Stimulated activated CD8-positive, alpha-beta memory T cell treated with anti-CD3 and anti-CD28 coated beads, Interleukin-4, amount 100 ng/mL, for 1 hour (primary cell): ENCODE measurements around the gene ATP1B4.
"Not testable (repeated sequence)": the region's sequence is repeated elsewhere in the genome, so short reads cannot be mapped to it uniquely, and the experiment has no call there.

Experiments used
- DNase-seq, 2 donors: peaks; one replicate each; pipeline ENCODE4 v3.0.0-alpha.2; 2020; ENCODE audit warnings: low read depth in 2 of 2, low spot score in 1 of 2

ATP1B4 gene

DNA sequence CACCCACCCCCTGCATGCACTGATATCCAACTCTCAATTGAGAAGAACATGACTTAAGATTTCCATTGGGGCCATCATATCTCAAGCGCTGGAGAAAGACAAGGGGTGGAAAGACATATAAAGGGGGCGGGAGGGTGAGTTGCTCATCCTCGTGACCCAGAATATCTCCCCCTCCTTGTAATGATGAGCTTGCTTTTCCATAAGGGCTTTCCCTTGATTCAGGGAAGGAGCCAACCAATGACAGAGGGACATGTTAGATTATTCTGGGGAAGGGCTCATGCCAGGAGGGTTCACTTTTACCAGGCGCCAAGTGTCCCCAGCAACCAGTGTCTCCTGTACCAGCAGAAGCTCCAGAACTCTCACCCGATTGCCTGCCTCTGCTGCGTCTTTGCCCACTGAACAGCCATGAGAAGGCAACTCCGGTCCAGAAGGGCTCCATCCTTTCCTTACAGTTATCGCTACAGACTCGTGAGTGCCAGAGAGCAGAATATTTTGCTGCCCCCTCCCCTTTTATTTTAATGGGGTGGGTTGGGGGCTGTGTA is at the start of gene ATP1B4:
Gene ATP1B4, plus strand, starts transcription at position 326 of the 542 bp plus-strand sequence. Its CDS starts 80 bp downstream, at position 406.
- no peak for DNase-seq

DNA sequence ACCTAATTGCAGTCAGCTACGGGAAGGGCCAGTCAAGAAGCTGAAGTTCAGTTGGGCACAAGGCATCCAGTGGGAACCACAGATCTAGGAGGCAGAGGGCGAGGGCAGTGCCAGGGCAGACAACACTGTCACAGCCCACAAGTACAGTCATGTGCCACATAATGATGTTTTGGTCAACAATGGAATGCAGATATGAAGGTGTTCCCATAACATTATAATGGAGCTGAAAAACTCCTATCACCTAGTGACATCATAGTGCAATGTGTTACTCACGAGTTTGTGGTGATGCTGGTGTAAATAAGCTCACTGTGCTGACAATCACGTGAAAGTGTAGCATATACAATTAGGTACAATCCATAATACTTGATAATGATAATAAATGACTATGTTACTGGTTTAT is 46.1 kb upstream of the ATP1B4 start:
- no peak for DNase-seq

DNA sequence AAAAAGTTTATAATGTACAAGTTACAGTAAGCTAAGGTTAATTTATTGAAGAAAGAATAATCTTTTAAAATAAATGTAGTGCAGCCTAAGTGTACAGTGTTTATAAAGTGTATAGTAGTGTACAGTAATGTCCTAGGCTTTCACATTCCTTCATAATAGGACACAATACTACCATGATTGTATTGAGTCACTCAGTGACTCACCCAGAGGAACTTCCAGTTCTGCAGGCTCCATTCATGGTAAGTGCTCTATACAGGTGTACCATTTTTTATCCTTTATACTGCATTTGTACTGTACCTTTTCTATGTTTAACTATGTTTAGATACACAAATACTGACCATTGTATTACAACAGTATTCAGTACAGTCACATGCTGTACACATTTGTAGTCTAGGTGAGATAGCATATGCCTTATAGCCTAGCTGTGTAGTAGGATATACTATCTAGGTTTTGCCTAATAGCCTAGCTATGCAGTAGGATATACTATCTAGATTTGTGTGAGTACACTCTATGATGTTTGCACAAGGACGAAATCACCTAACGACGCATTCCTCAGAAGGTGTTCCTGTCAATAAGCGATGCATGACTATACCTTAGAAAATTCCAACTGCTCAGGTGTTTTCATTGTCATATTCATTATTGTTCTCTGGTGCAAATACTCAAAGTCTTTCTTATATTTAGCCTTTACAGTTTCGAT is 45.2 kb upstream of the ATP1B4 start:
- DNase-seq, result no peak

DNA sequence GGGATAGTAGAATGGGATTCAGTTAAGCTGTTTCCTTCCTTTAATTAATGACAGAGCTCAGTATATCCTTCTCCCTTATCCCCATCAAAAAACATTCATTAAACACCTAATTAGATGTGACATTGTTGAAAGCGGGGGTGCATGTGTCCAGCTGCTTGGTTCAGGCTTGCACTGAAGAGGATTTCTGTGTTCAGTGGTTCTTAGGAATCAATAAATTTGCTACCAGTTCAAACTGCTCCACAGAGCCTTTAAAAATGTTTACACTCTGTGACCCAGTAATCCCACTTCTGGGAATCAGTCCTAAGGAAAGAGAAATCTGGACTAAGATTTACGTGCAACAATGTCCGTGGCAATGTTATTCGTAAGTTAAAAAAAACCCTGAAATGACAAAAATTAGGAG is 43.5 kb upstream of the ATP1B4 start:
- DNase-seq, result no peak

DNA sequence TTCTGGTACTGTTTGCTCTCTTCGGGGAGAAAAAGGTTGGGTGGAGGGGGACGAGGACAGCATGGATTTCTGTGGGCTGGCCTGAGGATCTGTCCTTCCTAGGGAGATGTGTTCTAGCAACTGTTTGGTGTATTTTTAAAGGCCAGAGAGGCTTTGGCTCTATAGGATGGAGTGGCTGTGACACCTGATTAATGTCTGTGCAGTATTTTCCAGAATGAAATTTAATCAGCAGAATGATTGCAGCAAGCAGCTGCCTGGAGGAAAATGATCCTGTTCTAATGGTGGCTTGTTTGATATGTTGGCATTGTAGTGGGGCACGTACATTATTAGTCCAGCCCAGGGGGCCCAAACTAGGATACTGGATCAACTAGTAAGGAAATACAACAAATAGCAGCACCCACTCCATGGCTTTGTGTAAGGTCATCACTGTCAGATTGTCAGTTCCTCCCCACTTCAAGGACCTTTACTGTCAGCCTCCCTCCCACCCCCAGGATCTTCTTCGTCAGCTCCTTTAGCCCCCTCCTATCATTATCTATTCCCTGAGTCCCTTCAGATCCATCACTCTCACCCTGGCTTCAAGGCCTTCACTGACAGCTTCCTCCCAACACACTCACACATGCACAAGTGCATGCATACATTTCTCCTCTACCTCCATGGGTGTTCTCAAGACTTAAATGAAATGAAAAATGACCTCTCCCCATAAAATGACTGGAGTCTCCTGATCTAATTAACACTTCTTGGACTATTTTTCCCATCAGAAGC is 40.2 kb upstream of the ATP1B4 start:
- no peak for DNase-seq

DNA sequence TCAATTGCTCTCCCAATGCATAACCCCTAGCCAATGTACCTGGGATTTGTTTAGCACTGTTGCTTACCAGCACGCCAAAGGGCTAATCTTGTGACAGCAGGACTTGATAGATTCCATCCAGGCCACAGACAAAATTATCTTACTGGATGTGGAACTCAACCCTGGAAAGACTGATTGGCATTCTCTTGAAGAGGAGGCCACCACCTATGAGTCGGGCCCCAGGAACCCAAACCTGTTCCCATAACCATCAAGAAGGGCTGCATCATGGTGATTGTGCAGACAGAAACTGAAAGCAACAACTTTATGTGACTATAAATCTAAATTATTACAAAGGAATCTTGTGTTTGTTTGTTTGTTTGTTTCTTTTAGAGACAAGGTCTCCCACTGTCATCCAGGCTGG is 30.8 kb upstream of the ATP1B4 start:
- no peak for DNase-seq

DNA sequence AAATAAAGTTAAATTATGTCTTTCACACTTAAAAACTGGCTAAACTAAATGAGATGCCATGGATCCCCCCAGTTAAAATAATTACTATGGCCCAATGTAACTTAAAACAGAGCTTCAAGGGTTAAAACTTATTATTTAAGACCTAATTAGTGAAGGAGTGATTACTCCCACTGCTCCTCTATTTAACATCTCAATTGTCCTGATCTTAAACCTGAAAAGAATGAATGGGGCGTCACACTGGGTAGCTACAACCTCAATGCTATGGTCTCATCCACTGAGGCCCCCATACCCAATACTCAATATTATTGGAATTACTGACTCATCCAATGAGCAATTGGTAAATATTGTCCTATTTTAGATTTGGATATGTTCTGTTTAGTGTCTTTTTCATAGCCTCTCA is 29.5 kb upstream of the ATP1B4 start:
- no peak for DNase-seq

DNA sequence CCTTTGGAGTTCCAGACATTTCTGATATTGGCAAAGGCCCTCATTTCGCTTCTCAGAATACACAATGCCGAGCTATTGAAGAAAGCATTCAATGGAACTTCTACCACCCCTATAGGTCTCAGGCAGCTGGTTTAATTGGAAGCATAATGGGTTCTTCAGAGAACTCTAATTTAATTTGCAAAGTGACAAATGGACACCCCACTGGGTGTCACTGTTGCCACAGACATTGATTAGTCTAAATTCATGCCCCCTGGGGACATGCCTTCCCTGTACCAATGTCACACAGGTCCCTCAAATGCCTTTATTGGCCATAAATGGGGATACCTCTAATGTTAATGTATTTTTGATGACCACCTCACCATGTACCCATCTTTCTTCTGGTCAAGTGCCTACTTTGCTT is 27.7 kb upstream of the ATP1B4 start:
- DNase-seq, result no peak

DNA sequence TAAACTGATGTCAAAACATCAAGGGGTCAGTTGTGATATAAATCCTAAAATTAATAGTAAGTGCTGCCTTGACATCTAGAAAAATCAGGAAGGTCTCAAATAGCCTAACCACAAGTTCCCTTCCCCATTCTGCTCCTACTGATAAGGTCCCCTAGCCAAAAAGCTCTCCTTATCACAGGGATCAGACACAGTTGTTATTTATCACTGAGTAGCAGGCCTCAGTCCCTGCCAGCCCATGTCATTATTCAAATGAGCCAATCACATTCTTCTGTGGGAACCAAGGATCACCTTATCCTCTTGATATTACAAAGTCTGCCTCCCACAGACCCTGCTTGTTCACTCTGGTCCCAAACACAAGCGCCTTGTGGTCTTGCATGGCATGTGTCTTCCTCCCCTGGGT is 27.3 kb upstream of the ATP1B4 start:
- no peak for DNase-seq

DNA sequence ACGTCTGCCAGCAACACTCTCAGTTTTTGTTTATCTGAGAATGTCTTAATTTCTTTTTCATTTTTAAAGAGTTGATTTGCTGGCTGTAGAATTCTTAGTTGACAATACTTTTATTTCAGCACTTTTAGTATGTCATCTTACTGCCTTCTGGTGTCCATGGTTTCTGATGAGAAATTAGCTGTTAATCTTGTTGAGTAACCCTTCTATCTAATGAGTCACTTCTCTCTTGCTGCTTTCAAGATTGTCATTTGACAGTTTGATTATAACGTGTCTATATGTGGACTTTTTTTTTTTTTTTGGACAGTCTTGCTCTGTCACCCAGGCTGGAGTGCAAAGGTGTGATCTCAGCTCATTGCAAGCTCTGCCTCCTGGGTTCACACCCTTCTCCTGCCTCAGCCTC is 26.6 kb upstream of the ATP1B4 start:
- no peak for DNase-seq

DNA sequence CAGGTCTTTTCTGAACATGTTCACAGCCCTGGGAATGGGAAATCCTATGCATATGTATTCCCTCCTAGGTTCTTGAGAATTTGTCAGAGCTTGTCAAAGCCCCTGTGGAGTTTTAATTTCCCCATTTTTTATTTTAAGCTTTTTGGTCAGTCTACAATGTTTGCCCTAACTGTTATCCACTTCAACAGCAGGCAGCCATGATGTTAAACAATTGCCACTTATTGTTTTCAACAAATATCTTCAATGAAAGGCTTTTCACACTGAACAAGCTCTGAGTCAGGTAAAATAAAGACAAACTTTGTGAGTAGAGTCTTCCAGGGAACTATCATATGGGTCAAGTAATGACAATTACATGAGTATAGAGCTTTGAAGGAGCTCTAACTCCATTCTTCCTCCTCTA is 25.0 kb upstream of the ATP1B4 start:
- DNase-seq, result no peak

DNA sequence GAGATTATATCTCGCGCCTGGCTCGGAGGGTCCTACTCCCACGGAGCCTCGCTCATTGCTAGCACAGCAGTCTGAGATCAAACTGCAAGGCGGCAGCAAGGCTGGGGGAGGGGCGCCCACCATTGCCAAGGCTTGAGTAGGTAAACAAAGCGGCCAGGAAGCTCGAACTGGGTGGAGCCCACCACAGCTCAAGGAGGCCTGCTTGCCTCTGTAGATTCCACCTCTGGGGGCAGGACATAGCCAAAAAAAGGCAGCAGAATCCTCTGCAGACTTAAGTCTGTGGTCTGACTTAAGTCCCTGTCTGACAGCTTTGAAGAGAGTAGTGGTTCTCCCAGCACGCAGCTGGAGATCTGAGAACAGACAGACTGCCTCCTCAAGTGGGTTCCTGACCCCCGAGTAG is 17.3 kb upstream of the ATP1B4 start:
- DNase-seq, result not testable (repeated sequence)

DNA sequence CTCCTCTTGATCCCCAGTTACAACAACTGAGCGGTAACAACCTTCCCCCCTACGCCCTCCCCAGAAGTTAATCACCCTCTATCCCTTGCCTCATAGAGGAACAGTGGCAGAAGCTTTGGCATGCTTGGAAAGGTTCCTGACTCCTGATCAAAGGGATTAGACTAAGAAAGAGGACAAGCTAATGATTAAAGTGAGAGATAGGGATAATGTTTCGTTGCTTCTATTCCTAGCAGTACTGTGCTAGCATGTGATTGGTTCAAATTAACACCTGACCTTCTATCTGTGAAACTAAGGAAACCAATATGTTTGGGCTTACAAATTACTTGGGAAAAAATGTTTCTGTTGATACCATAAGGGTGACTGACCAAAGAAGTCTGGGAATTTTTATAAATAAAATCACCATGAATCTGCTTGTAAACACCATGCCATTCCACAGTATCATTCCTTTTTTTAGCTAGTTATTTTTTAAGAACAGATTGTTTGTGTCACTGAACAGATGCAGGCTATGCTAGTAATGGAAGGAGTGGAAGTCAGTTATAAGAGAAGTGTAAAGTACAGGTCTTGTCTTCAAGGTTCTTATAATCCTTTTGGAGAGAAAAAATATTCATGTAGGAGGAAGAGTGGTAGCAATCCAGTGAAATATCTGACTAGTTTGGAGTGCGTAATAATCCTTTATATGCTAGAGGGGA is 11.3 kb upstream of the ATP1B4 start:
- DNase-seq, result no peak

DNA sequence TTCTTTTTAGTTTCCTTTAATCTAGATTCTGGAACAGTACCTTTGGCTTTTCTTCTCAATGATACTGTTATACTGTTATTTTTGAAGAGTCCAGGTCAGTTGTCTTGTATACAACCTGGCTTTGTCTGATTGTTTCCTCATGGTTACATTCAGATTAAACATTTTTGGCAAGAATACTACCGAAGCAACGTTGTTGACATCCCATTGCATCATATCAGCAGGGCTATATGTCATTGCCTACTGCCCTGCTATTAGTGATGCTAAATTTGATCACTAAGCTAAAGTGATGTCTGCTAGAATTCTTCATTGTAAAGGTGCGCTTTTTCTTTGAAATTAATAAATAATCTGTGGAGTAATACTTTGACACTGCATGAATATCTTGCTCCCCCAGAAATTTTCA is 5.8 kb upstream of the ATP1B4 start:
- no peak for DNase-seq

DNA sequence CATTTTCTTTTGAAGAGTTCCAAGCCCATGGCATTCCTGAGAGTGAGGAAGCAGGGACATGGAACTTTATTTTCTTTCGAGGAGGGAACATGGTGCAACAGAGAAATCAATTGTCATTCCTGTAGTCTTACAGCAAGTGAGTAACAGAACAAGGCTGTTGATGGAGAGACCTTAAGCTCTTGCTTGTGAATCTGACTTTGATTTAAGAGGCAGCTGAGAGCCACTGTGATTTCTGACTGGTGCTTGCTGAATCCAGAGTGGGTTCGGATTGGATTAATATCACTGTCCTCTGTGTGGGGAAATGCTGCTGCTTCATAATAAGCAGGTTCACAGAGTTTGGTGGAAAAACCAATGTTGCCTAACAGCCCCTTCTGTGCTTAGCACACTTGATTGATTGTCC is 4.7 kb upstream of the ATP1B4 start:
- no peak for DNase-seq

DNA sequence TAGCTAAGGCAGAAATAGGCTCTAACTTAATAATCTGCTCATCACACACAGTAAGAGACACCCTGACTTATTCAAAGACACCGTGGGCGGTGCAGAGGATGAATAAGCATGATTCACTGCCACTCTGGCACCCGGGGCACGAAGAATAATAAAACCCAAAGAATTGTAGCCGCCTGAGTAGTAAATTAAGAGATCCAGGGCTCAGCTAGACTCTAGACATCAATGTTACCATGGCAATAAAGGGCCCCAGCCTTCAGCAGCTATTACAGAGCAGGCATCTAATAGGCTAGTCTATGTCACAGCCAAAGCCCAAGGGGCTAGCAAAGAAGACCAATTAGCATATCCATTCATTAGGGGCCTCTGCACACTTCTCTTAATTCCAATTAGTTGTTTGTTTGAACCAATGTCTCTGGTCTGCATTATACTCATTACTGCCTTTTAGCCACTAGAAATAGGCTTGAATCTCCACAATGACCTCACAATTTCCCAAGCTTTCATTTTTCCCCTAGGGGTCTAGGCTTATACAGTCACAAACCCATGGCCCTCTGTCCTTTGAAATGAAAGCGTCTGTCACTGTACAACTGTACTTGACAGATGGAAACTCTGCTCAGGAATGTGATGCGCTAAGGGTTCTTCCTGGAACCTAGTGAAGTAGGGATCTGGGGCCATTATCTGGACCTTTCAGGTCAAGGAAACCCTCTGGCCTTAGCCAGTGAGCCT is 3.0 kb upstream of the ATP1B4 start:
- no peak for DNase-seq

DNA sequence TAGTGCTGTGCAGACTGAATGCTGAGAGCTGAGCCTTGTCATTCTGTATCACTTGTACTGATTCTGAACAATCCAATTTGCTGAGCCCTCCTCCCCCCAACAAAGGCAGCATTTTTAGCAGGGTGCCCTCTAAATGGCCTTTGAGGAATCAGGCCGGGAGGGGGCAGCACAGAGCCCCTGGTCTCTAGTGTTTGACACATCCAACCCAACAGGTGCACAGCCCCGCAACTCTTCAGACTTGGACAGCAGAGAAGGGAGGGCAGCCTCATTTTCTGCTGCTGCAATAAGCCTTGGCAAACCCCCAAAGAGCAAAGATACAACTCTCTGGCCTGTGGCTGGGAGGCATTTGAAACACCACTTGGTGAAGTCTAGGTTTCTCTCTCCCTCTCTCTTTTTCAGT is 3.4 kb downstream of the ATP1B4 start:
- DNase-seq, result peak in 1 of 2 donors; percentile 7

DNA sequence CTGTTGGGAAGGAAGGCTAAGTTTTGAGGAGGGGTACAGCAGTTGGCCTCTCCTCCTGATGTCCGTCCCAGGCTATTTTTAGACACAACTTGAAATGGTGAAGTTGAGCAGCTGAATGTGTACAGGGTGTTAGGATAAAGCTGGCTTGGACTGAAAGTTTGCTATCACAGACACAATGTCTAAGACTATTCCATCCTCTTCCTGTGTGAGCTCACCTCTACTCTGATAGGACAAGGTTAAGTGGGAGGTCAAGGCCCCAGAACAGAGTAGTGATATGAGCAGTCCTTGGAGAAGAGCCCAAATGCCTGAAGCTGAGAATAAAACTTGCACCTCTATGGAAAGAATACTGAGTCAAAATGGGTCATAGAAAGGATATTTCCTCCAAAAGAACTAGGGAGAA is 4.1 kb downstream of the ATP1B4 start:
- DNase-seq, result no peak

DNA sequence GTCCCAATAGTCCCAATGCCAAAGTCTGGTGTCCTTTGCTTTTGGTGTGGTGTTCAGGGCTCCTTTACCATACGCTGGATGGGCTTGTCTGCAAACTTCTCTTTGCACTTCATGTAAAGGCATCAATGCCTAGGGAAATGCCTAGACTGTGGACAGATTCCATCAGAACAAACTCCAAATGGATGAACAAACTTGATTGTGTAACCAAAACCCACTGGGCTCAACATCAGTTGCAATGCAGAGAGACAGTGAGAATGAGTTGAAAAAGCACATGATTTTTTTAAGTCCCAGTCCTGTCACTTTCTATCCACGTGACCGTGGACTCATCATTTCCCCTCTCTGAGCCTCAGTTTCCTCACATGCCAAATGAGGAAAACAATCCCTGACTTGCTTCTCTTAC is 4.9 kb downstream of the ATP1B4 start:
- no peak for DNase-seq

DNA sequence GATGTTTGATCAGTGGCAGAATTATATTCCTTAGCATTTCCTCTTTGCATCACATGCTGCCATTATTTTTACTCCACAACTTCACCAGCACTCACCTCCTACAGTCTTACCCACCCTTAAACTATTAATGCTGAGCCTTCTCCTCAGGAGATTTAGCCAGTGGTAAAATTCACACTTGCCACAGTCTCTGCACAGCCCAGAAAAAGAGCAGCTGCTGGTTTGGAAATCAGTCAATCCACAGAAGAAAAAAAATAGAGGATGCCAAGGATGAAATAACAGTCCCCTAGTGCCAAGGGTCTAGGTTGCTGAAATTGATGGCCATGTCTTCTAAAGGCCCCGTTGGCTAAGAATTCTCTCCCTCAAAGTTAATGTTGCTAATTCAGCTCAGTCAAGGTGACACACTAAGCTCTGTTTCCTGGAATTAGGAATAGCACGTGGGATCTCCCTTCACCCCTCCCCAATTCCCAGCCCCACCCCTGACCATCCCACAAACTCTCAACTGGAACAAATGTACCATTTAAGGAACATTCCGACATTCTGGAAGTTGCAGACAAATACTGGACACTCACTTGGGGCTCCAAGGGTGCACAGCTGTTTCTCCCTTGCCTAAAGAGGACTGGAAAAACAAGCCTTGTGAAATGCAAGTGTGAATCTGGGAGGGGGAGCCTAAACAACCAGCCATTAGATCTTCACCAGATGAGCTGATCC is 5.7 kb downstream of the ATP1B4 start:
- DNase-seq, result no peak
